Smooth muscle cell (in vitro differentiated cells): ENCODE data around the gene CRYBA4. TPM values are rescaled to one million over a fixed set of nuclear protein-coding genes. Genes with fewer than 3 reads are reported as not detected.

Experiments used
- DNase-seq: peaks from one replicate; lab custom pipeline; 2025; ENCODE audit not compliant: unreplicated experiment; lab: John Stamatoyannopoulos, UW
- H2AFZ ChIP-seq: fragments of 200-600 bp; sonication (generic); 2 replicates; pipeline ENCODE4 v1.6.0; 2016; ENCODE audit warnings: antibody characterized with exemption, low read depth, mild to moderate bottlenecking
- H3F3A ChIP-seq: fragments of 200-600 bp; sonication (generic); 2 replicates; pipeline ENCODE4 v1.6.0; 2017; ENCODE audit warnings: antibody characterized with exemption, low read depth
- H3K27ac ChIP-seq: fragments of 200-600 bp; sonication (generic); 2 replicates; pipeline ENCODE4 v1.5.1; 2016; ENCODE audit warnings: low read depth, mild to moderate bottlenecking
- H3K27me3 ChIP-seq: fragments of 200-600 bp; sonication (generic); 2 replicates; pipeline ENCODE4 v1.6.1; 2016; ENCODE audit warnings: low read depth, mild to moderate bottlenecking
- H3K36me3 ChIP-seq: fragments of 200-600 bp; sonication (generic); 2 replicates; pipeline ENCODE4 v1.5.1; 2016; ENCODE audit warnings: low read depth
- H3K4me1 ChIP-seq: fragments of 200-600 bp; sonication (generic); 2 replicates; pipeline ENCODE4 v1.5.1; 2016; ENCODE audit warnings: low read depth
- H3K4me2 ChIP-seq: fragments of 200-600 bp; sonication (generic); 2 replicates; pipeline ENCODE4 v1.6.0; 2016; ENCODE audit warnings: mild to moderate bottlenecking
- H3K4me3 ChIP-seq: fragments of 200-600 bp; sonication (generic); 2 replicates; pipeline ENCODE4 v1.5.1; 2016; ENCODE audit warnings: mild to moderate bottlenecking
- H3K79me2 ChIP-seq: fragments of 200-600 bp; sonication (generic); 2 replicates; pipeline ENCODE4 v1.6.0; 2016; ENCODE audit warnings: low read depth, mild to moderate bottlenecking
- H3K9ac ChIP-seq: fragments of 200-600 bp; sonication (generic); 2 replicates; pipeline ENCODE4 v1.6.0; 2016; ENCODE audit warnings: low read depth
- H3K9me3 ChIP-seq: fragments of 200-600 bp; sonication (generic); replicated peaks from 2 replicates; pipeline ENCODE4 v1.5.1; 2016; ENCODE audit warnings: low read depth
- H4K20me1 ChIP-seq: fragments of 200-600 bp; sonication (generic); 2 replicates; pipeline ENCODE4 v1.6.0; 2016; ENCODE audit warnings: low read depth
- CTCF ChIP-seq: fragments of 200-600 bp; sonication (generic); IDR thresholded peaks from 2 replicates; pipeline ENCODE4 v1.5.1; 2017; ENCODE audit warnings: borderline replicate concordance, mild to moderate bottlenecking, antibody characterized with exemption; ENCODE audit not compliant: insufficient read depth, poor library complexity, severe bottlenecking
- WGBS: methylation state at CpG from one replicate; pipeline ENCODE4 v1.1.7; 2016; ENCODE audit warnings: low lambda C conversion rate; 5-methylcytosine and 5-hydroxymethylcytosine counted together
- polyA plus RNA-seq: library from polyadenylated mRNA; unstranded; fragments of >200 nt; fragmentation: Nextera tagmentation; extraction: Ambion mirVana; gene quantifications from 2 replicates; pipeline ENCODE4 v1.2.1, GENCODE V29; 2016
- total RNA-seq: library from RNA; depleted of rRNA; stranded (reverse); fragments of >200 nt; gene quantifications from 2 replicates; pipeline ENCODE4 v1.2.3, GENCODE V29; 2014

CRYBA4 gene
- total and polyA plus RNA-seq, 2 experiments from 2014 or later, result 1.8 to 4.9 TPM

GRCh38 chr22:26674211-26675190 is 52.7 kb downstream of the CRYBA4 start:
- no peak for TF ChIP-seq CTCF
- H3K4me1 ChIP-seq, result peaks cover 11% of the 10 kb centered on the region
- H3K27me3 ChIP-seq, result no peaks in the 10 kb centered on the region
- 90% methylated on average over 9 of the region's 9 CpGs for WGBS
- no peaks in the 10 kb centered on the region for H3F3A ChIP-seq
- no peak overlapping the region for H3K4me3 ChIP-seq
- peaks cover 5% of the 10 kb centered on the region for H3K79me2 ChIP-seq
- H3K9ac ChIP-seq, result no peak overlapping the region
- peak overlapping the region; percentile 96 for H3K27ac ChIP-seq
- H4K20me1 ChIP-seq, result peaks cover 8% of the 10 kb centered on the region
- peak overlapping the region; percentile 88 for H3K4me2 ChIP-seq
- H3K9me3 ChIP-seq, result no peaks in the 10 kb centered on the region
- H3K36me3 ChIP-seq, result no peaks in the 10 kb centered on the region
- no peak overlapping the region for H2AFZ ChIP-seq
- no peak for DNase-seq

GRCh38 chr22:26675687-26676268 is 54.0 kb downstream of the CRYBA4 start:
- no peaks in the 10 kb centered on the region for H3K36me3 ChIP-seq
- H3F3A ChIP-seq, result no peaks in the 10 kb centered on the region
- H3K4me3 ChIP-seq, result no peak overlapping the region
- 95% methylated on average over 4 of the region's 4 CpGs for WGBS
- no peak overlapping the region for H3K9ac ChIP-seq
- H3K79me2 ChIP-seq, result peaks cover 5% of the 10 kb centered on the region
- peaks cover 11% of the 10 kb centered on the region for H3K4me1 ChIP-seq
- no peak for DNase-seq
- H3K4me2 ChIP-seq, result no peak overlapping the region
- no peak overlapping the region for H3K27ac ChIP-seq
- TF ChIP-seq CTCF, result no peak
- peaks cover 14% of the 10 kb centered on the region for H4K20me1 ChIP-seq
- H2AFZ ChIP-seq, result no peak overlapping the region
- no peaks in the 10 kb centered on the region for H3K9me3 ChIP-seq
- H3K27me3 ChIP-seq, result no peaks in the 10 kb centered on the region

GRCh38 chr22:26677217-26677616 is 55.5 kb downstream of the CRYBA4 start:
- no peaks in the 10 kb centered on the region for H3K9me3 ChIP-seq
- no peak for DNase-seq
- peaks cover 5% of the 10 kb centered on the region for H3K79me2 ChIP-seq
- no peak overlapping the region for H3K9ac ChIP-seq
- no peaks in the 10 kb centered on the region for H3K27me3 ChIP-seq
- TF ChIP-seq CTCF, result no peak
- H3K4me3 ChIP-seq, result no peak overlapping the region
- peaks cover 21% of the 10 kb centered on the region for H3K4me1 ChIP-seq
- no peaks in the 10 kb centered on the region for H3K36me3 ChIP-seq
- WGBS, result 88% methylated on average over 5 of the region's 5 CpGs
- H2AFZ ChIP-seq, result no peak overlapping the region
- no peaks in the 10 kb centered on the region for H3F3A ChIP-seq
- H3K27ac ChIP-seq, result no peak overlapping the region
- H3K4me2 ChIP-seq, result no peak overlapping the region
- peaks cover 14% of the 10 kb centered on the region for H4K20me1 ChIP-seq
